GM12873 (cell line): ENCODE data around the gene CDK14.

Experiments used
- TF ChIP-seq, protein P1 (sequence below): IDR thresholded peaks from 2 replicates; pipeline ENCODE4 v1.5.1; 2012; ENCODE audit warnings: low read depth, mild to moderate bottlenecking, moderate library complexity, low read length, control low read depth; ENCODE audit not compliant: insufficient read depth; ENCODE audit errors: missing control alignments

Gene CDK14

DNA sequence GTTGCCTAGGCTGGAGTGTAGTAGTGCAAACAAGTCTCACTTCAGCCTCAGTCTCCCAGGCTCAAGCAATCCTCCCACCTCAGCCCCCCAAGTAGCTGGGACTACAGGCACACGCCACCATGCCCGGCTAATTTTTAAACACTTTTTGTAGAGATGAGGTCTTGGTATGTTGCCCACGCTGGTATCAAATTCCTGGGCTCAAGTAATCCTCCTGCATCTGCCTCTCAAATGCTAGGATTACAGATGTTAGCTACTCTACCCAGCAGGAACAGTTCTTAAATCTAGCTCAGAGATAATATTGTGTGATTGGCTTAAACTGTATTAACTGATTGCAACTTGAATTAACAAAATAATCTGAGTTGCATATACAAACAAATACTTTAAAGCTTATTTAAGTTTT lies 82.9 kb downstream of the CDK14 start:
- TF ChIP-seq, protein P1, sequence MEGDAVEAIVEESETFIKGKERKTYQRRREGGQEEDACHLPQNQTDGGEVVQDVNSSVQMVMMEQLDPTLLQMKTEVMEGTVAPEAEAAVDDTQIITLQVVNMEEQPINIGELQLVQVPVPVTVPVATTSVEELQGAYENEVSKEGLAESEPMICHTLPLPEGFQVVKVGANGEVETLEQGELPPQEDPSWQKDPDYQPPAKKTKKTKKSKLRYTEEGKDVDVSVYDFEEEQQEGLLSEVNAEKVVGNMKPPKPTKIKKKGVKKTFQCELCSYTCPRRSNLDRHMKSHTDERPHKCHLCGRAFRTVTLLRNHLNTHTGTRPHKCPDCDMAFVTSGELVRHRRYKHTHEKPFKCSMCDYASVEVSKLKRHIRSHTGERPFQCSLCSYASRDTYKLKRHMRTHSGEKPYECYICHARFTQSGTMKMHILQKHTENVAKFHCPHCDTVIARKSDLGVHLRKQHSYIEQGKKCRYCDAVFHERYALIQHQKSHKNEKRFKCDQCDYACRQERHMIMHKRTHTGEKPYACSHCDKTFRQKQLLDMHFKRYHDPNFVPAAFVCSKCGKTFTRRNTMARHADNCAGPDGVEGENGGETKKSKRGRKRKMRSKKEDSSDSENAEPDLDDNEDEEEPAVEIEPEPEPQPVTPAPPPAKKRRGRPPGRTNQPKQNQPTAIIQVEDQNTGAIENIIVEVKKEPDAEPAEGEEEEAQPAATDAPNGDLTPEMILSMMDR: no peak

DNA sequence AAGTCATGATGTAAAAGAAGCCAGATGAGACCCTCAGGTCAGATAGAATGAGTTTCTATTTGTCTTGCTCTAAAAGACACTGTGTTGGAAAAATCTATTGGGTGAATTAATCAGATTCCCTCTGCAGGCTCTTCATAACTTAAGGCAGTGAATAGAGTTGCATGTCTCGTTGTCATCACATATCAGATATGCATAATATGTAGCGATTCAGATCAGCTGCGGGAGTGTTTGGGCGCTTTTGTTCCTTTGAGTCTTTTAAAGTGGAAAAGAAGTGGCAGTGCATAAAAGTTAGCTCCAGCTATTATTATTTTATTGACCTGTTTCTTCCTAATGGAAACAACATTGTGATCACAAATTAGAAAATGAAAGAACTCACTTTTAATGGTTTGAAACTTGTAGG lies 84.4 kb downstream of the CDK14 start:
- TF ChIP-seq, protein P1: no peak

- TF ChIP-seq, protein P1: no peak
Observed at GRCh38 chr7:90681336-90682022, 85.4 kb downstream of the CDK14 start.

DNA sequence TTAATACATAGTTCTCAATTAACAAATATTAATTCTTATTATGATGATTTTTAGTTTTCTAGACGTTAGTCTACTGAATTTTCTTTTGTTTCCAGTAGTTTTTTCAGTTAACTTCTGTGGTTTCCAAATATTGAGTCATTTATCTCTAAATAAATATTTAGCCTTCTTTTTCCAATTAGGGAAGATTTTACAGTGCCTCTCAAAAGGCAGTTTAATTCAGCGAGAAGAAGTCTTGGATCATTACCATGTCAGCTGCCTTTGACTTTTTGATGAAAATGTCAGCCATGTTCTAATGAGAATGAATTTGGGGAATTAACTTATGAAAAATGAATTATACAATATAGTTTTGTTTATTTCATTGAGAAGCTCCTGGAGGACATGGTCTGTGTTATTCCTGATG lies 90.0 kb downstream of the CDK14 start:
- TF ChIP-seq, protein P1: no peak

- TF ChIP-seq, protein P1: no peak
Observed at GRCh38 chr7:90688810-90689209, 92.7 kb downstream of the CDK14 start.

GRCh38 chr7:90689260-90689659 lies 93.1 kb downstream of the CDK14 start:
- TF ChIP-seq, protein P1: no peak

DNA sequence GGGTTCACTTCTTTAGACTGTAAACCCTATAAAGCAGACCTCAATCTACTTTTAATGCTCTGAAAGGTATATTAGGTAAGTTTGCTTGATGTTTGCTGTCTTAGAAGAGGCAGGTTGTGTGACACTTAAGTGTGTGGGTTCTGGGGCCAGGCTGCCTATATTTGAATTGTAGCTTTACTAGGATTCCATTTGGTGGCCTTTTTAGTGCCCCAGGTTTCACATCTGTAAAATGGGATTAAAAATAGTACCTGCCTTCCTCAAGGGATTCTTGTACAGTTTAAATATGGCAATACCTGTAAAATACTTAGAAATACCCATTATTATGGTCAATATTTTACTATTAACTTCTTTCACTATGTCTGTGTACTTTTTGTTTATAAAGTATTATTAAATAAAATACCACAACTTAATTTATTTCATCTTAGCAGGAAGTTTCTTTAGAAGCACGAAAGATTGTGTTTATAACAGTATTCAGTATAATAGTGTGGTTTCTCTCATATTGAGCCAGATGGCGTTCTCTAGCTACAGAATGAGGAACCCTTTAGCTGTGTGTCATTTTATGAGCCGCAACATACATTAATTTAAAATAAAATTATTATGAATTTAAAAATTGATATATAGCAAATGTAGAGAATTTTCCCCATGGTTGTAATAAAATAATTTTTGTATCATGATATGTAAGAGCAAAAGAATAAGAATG lies 94.2 kb downstream of the CDK14 start:
- TF ChIP-seq, protein P1: no peak
